ENCODE data around the gene EFR3B. TPM values are rescaled to one million over a fixed set of nuclear protein-coding genes. Genes with fewer than 3 reads are reported as not detected.

Gene EFR3B
- total and polyA plus RNA-seq, 2 of the 4 experiments (the other 2 are of a cell fraction), result 0.38 to 0.90 TPM

GRCh38 chr2:25109822-25110221 is 67.9 kb downstream of the EFR3B start:
- no peak overlapping the region for H3K56ac ChIP-seq (ENCODE audit: extremely low read depth, insufficient read depth, low read length)
- no TSS peak for BruUV-seq (replicated peaks)
- H2BK5ac ChIP-seq (ENCODE audit: low read depth, low read length, poor library complexity, severe bottlenecking), result no peak overlapping the region
- intact Hi-C loops (cut with micrococcal nuclease) (no loop called here), in situ Hi-C loops (cut with MboI; ENCODE audit: low sequenced_read_pairs) (no loop called here), dilution Hi-C loops (cut with HindIII; ENCODE audit: low sequenced_read_pairs, unreplicated experiment) (no loop called here)
- no peak overlapping the region for H3K4ac ChIP-seq (ENCODE audit: low read depth, low read length)
- 78% methylated on average over 3 of the region's 9 CpGs; no CpG with 5 or more reads in 1 of the 2 experiments for WGBS, 2 experiments (ENCODE audit: extremely low coverage in 2 of 2, insufficient read length in 1 of 2)
- TF ChIP-seq MXI1 (IDR thresholded peaks at IDR 0.05; ENCODE audit: borderline replicate concordance, low read depth, low read length), result no peak
- no peak for TF ChIP-seq RFX5 (IDR thresholded peaks at IDR 0.05; ENCODE audit: low read depth, low read length)
- no peak for TF ChIP-seq CEBPB (IDR thresholded peaks at IDR 0.05; ENCODE audit: low read depth, low read length)
- TF ChIP-seq RCOR1 (IDR thresholded peaks at IDR 0.05; ENCODE audit: insufficient replicate concordance, low read length), result no peak
- TF ChIP-seq RAD21 (IDR thresholded peaks at IDR 0.05; ENCODE audit: low read length), result no peak
- TF ChIP-seq SMC3 (IDR thresholded peaks at IDR 0.05; ENCODE audit: low read depth, low read length), result no peak
- TF ChIP-seq FOS (IDR thresholded peaks at IDR 0.05; ENCODE audit: low read depth, low read length), result no peak
- no peak for TF ChIP-seq MAFK (IDR thresholded peaks at IDR 0.05; ENCODE audit: low read depth, low read length)
- TF ChIP-seq BHLHE40 (IDR thresholded peaks at IDR 0.05; ENCODE audit: low read depth, low read length), result no peak
- H4K20me1 ChIP-seq (ENCODE audit: insufficient read depth, low read length), result no peaks in the 10 kb centered on the region
- H2BK120ac ChIP-seq (ENCODE audit: low read depth, low read length), result no peak overlapping the region
- no peak overlapping the region for H3K23ac ChIP-seq (ENCODE audit: low read depth, low read length)
- H4K91ac ChIP-seq (ENCODE audit: insufficient read depth, low read depth, low read length), result no peak overlapping the region
- H3K27ac ChIP-seq (ENCODE audit: insufficient read depth, low read length), result no peak overlapping the region
- ChIA-PET POLR2A (ENCODE audit: unreplicated experiment) (no interaction called here), CTCF (no interaction called here)
- H3K14ac ChIP-seq (replicated peaks; ENCODE audit: low read depth, low read length), result no peak overlapping the region
- no peaks in the 10 kb centered on the region; the same call in 1 of the 2 replicates for H3K4me1 ChIP-seq (ENCODE audit: control insufficient read depth, insufficient read depth, low read length)
- no peaks in the 10 kb centered on the region for H3K9me3 ChIP-seq (ENCODE audit: control insufficient read depth, insufficient read depth, low read length)
- H3K9ac ChIP-seq (ENCODE audit: low read depth, low read length), result no peak overlapping the region
- no peak overlapping the region for H3K4me2 ChIP-seq (ENCODE audit: low read depth, low read length)
- H4K8ac ChIP-seq (ENCODE audit: low read depth in 2 of 2, low read length in 2 of 2), result no peak overlapping the region
- no peak overlapping the region for H2AFZ ChIP-seq (replicated peaks; ENCODE audit: low read length, poor library complexity)
- no peaks in the 10 kb centered on the region for H3K36me3 ChIP-seq (ENCODE audit: control insufficient read depth, insufficient read depth, low read length)
- H3K79me1 ChIP-seq (ENCODE audit: low read depth in 1 of 2, low read length in 2 of 2), result no peaks in the 10 kb centered on the region
- H2AK5ac ChIP-seq (ENCODE audit: low read depth, low read length), result no peak overlapping the region
- H3K18ac ChIP-seq (ENCODE audit: low read depth, low read length), result no peak overlapping the region
- no peak overlapping the region for H3K4me3 ChIP-seq (ENCODE audit: insufficient read depth, low read depth, low read length)
- no peak for ATAC-seq (ENCODE audit: low read depth)
- no peaks in the 10 kb centered on the region for H3K9me1 ChIP-seq (ENCODE audit: insufficient read depth, low read length)
- H2BK20ac ChIP-seq (ENCODE audit: low read depth, low read length), result no peak overlapping the region
- DNase-seq, result no peak
- H2AK9ac ChIP-seq (replicated peaks; ENCODE audit: low read depth, low read length, poor library complexity), result no peak overlapping the region
- no peak overlapping the region for H4K5ac ChIP-seq (ENCODE audit: low read depth, low read length)
- no peaks in the 10 kb centered on the region; the same call in 1 of the 2 replicates for H3K27me3 ChIP-seq (ENCODE audit: control insufficient read depth, insufficient read depth, low read length)
- H2BK15ac ChIP-seq (ENCODE audit: low read depth, low read length), result no peak overlapping the region

All from IMR-90 (cell line).